Measurements from ENCODE around the gene ZNF821.

GRCh38 chr16:71916397-71916920 is 32.5 kb upstream of the ZNF821 start:
- no peak for TF ChIP-seq CTCF (IDR thresholded peaks at IDR 0.05; ENCODE audit: low read depth, low read length, poor library complexity, severe bottlenecking)
- no peak for TF ChIP-seq EZH2phosphoT487 (IDR thresholded peaks at IDR 0.05; ENCODE audit: borderline replicate concordance, low read length)

Measured in DOHH2 (cell line).